HL-60 (cell line): Measurements from ENCODE around the gene SEL1L2.

ENCODE experiments used
- DNase-seq, 2 experiments: peaks; one replicate each; pipeline ENCODE4 v3.0.0-alpha.2; 2010 to 2020; ENCODE audit warnings: low read depth in 1 of 2, low spot score in 1 of 2
- H3K27ac ChIP-seq: fragments of 250-450 bp; sonication (Bioruptor Pico); replicated peaks from 2 replicates; pipeline ENCODE4 v1.5.1; 2020; ENCODE audit warnings: mild to moderate bottlenecking, moderate library complexity
- H3K27me3 ChIP-seq: fragments of 250-450 bp; sonication (Bioruptor Pico); 2 replicates; pipeline ENCODE4 v1.5.1; 2021; ENCODE audit warnings: mild to moderate bottlenecking, moderate library complexity; ENCODE audit not compliant: insufficient read depth, poor library complexity, severe bottlenecking
- H3K4me3 ChIP-seq: replicated peaks from 2 replicates; pipeline ENCODE4 v1.5.1; 2011; ENCODE audit warnings: mild to moderate bottlenecking, control low read depth, low read length; ENCODE audit not compliant: insufficient read depth
- CTCF ChIP-seq: IDR thresholded peaks from one replicate; pipeline ENCODE4 v1.5.1; 2011; ENCODE audit warnings: low read length, control low read depth, inconsistent platforms; ENCODE audit not compliant: insufficient read depth
- GABPA ChIP-seq: IDR thresholded peaks from 2 replicates; pipeline ENCODE4 v1.6.1; 2012; ENCODE audit warnings: low read depth
- POLR2AphosphoS5 ChIP-seq: IDR thresholded peaks from 2 replicates; pipeline ENCODE4 v1.6.1; 2012; ENCODE audit warnings: low read depth
- REST ChIP-seq: IDR thresholded peaks from 2 replicates; pipeline ENCODE4 v1.6.1; 2012; ENCODE audit warnings: low read depth; ENCODE audit not compliant: insufficient replicate concordance
- SPI1 ChIP-seq: IDR thresholded peaks from 2 replicates; pipeline ENCODE4 v1.6.1; 2012; ENCODE audit warnings: low read depth, mild to moderate bottlenecking, borderline replicate concordance

Gene SEL1L2

GRCh38 chr20:13844296-13844695, 146.1 kb downstream of the SEL1L2 start:
- no peak for TF ChIP-seq POLR2AphosphoS5
- no peak for TF ChIP-seq GABPA
- no peak for TF ChIP-seq CTCF
- TF ChIP-seq SPI1: no peak
- TF ChIP-seq REST: no peak
- no peak overlapping the region for H3K27ac ChIP-seq
- H3K4me3 ChIP-seq: no peak overlapping the region
- H3K27me3 ChIP-seq: no peaks in the 10 kb centered on the region
- DNase-seq: no peak

- H3K27me3 ChIP-seq: no peaks in the 10 kb centered on the region
- no peak for DNase-seq
- no peak overlapping the region for H3K4me3 ChIP-seq
- TF ChIP-seq POLR2AphosphoS5 (no peak), GABPA (no peak), CTCF (no peak), SPI1 (no peak), REST (no peak)
- H3K27ac ChIP-seq: no peak overlapping the region
These were observed 149.2 kb downstream of the SEL1L2 start for GRCh38 chr20:13841206-13841605.

GRCh38 chr20:13840093-13840465, 150.3 kb downstream of the SEL1L2 start:
- DNase-seq: no peak
- no peak for TF ChIP-seq GABPA
- no peak for TF ChIP-seq REST
- no peak for TF ChIP-seq CTCF
- no peak for TF ChIP-seq SPI1
- TF ChIP-seq POLR2AphosphoS5: no peak

More at GRCh38 chr20:13840093-13840465, 150.3 kb downstream of the SEL1L2 start:
- Histone ChIP-seq H3K27me3 (no peaks in the 10 kb centered on the region), H3K4me3 (no peak overlapping the region), H3K27ac (no peak overlapping the region)
